ENCODE measurements around the gene PRKCA. TPM values are rescaled to one million over a fixed set of nuclear protein-coding genes. Genes with fewer than 3 reads are reported as not detected.

The PRKCA gene
- total and polyA plus RNA-seq, 2 of the 13 experiments (the other 11 are each of a cell fraction or from before 2014, with no cell fraction given), result 18.5 to 21.5 TPM

DNA sequence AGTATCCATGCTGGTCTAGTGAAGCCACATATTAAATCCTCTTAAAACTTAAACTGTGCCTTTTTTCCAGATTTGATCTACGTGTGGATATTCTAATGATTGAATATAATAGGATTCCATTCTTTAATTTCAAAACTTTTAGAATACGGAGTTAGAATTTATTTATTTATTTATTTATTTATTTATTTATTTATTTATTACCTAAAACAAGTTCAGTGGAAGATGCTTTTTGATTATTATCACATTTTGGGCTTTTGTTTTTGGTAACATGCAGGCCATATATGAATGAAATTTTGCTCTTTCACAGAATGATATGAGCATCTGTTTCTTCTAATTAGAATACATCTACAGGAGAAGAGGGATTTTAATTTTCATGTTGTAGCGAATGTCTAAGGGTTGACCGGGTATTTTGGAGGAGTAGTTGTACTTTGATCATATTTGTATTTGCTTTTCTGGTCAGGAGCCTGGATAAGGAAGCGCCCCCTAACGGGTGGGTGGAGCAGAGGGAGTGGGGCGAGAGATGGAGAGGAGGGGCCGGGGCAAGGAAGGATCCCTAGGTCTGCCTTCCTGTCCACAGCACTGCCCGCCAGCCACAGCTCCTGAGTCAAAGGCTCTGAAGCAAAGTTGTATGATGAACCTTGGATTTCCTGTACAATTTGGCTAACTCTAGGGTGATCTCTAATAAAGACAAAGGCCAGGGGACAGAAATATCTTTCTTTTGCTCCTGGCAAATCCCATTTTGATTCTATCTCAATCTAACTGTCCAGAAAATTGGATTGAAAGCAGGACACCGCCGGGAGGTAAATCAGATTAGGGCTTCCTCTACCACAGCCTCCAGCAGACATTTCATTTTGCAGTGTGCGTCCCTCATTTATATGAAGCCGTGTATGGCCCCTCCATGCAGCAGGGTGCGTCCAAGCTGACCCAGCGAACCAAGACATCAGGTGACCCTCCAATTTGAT is 149.1 kb downstream of the PRKCA start (continued):
- TF ChIP-seq, protein P1, sequence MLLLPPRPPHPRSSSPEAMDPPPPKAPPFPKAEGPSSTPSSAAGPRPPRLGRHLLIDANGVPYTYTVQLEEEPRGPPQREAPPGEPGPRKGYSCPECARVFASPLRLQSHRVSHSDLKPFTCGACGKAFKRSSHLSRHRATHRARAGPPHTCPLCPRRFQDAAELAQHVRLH (CRISPR knock-in tag; IDR thresholded peaks at IDR 0.05; ENCODE audit: borderline replicate concordance, low read depth), result peak; percentile 78; the same call in 1 of the 2 replicates
- TF ChIP-seq MIER3 (CRISPR knock-in tag; IDR thresholded peaks at IDR 0.05; ENCODE audit: borderline replicate concordance) (0 out of 2 replicates have a peak, but pooled peaks have one; percentile 62), EEA1 (CRISPR knock-in tag; IDR thresholded peaks at IDR 0.05; ENCODE audit: borderline replicate concordance) (no peak), SRY (CRISPR knock-in tag; IDR thresholded peaks at IDR 0.05) (no peak), GABPA (IDR thresholded peaks at IDR 0.05; ENCODE audit: low read depth, low read length) (no peak), GABPA (CRISPR knock-in tag; IDR thresholded peaks at IDR 0.05; ENCODE audit: low read depth) (peak; percentile 57), ZNF703 (CRISPR knock-in tag; IDR thresholded peaks at IDR 0.05; ENCODE audit: borderline replicate concordance) (no peak), GABPB1 (CRISPR knock-in tag; IDR thresholded peaks at IDR 0.05) (peak; percentile 56; the same call in 1 of the 2 replicates), ZNF20 (CRISPR knock-in tag; IDR thresholded peaks at IDR 0.05) (no peak), ATAD3A (CRISPR knock-in tag; IDR thresholded peaks at IDR 0.05) (no peak), AGO2 (optimal IDR thresholded peaks at IDR 0.05; ENCODE audit: low read depth, low read length) (no peak), MBNL3 (CRISPR knock-in tag; conservative IDR thresholded peaks at IDR 0.05) (no peak), SMAD3 (CRISPR knock-in tag; IDR thresholded peaks at IDR 0.05) (peak; percentile 75; the same call in 1 of the 2 replicates), ZNF282 (IDR thresholded peaks at IDR 0.05; ENCODE audit: partially characterized antibody) (no peak), ZNF329 (CRISPR knock-in tag; IDR thresholded peaks at IDR 0.05; ENCODE audit: low read depth) (no peak), KDM1A (CRISPR knock-in tag; IDR thresholded peaks at IDR 0.05) (peak; percentile 80; the same call in 1 of the 2 replicates), HNRNPH1 (optimal IDR thresholded peaks at IDR 0.05; ENCODE audit: low read depth, low read length) (no peak), ZNF589 (CRISPR knock-in tag; conservative IDR thresholded peaks at IDR 0.05) (no peak), ZNF652 (CRISPR knock-in tag; IDR thresholded peaks at IDR 0.05; ENCODE audit: borderline replicate concordance, low read depth) (peak; percentile 62; the same call in 1 of the 2 replicates)
- TF ChIP-seq, protein P2, sequence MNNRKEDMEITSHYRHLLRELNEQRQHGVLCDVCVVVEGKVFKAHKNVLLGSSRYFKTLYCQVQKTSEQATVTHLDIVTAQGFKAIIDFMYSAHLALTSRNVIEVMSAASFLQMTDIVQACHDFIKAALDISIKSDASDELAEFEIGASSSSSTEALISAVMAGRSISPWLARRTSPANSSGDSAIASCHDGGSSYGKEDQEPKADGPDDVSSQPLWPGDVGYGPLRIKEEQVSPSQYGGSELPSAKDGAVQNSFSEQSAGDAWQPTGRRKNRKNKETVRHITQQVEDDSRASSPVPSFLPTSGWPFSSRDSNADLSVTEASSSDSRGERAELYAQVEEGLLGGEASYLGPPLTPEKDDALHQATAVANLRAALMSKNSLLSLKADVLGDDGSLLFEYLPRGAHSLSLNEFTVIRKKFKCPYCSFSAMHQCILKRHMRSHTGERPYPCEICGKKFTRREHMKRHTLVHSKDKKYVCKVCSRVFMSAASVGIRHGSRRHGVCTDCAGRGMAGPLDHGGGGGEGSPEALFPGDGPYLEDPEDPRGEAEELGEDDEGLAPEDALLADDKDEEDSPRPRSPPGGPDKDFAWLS (CRISPR knock-in tag; IDR thresholded peaks at IDR 0.05; ENCODE audit: borderline replicate concordance), result no peak
- TF ChIP-seq, protein P3, sequence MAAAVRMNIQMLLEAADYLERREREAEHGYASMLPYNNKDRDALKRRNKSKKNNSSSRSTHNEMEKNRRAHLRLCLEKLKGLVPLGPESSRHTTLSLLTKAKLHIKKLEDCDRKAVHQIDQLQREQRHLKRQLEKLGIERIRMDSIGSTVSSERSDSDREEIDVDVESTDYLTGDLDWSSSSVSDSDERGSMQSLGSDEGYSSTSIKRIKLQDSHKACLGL (CRISPR knock-in tag; IDR thresholded peaks at IDR 0.05), result no peak
- TF ChIP-seq, protein P4, sequence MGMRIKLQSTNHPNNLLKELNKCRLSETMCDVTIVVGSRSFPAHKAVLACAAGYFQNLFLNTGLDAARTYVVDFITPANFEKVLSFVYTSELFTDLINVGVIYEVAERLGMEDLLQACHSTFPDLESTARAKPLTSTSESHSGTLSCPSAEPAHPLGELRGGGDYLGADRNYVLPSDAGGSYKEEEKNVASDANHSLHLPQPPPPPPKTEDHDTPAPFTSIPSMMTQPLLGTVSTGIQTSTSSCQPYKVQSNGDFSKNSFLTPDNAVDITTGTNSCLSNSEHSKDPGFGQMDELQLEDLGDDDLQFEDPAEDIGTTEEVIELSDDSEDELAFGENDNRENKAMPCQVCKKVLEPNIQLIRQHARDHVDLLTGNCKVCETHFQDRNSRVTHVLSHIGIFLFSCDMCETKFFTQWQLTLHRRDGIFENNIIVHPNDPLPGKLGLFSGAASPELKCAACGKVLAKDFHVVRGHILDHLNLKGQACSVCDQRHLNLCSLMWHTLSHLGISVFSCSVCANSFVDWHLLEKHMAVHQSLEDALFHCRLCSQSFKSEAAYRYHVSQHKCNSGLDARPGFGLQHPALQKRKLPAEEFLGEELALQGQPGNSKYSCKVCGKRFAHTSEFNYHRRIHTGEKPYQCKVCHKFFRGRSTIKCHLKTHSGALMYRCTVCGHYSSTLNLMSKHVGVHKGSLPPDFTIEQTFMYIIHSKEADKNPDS (CRISPR knock-in tag; IDR thresholded peaks at IDR 0.05), result no peak
- TF ChIP-seq, protein P5, sequence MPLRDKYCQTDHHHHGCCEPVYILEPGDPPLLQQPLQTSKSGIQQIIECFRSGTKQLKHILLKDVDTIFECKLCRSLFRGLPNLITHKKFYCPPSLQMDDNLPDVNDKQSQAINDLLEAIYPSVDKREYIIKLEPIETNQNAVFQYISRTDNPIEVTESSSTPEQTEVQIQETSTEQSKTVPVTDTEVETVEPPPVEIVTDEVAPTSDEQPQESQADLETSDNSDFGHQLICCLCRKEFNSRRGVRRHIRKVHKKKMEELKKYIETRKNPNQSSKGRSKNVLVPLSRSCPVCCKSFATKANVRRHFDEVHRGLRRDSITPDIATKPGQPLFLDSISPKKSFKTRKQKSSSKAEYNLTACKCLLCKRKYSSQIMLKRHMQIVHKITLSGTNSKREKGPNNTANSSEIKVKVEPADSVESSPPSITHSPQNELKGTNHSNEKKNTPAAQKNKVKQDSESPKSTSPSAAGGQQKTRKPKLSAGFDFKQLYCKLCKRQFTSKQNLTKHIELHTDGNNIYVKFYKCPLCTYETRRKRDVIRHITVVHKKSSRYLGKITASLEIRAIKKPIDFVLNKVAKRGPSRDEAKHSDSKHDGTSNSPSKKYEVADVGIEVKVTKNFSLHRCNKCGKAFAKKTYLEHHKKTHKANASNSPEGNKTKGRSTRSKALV (CRISPR knock-in tag; IDR thresholded peaks at IDR 0.05), result peak; percentile 56; the same call in 1 of the 2 replicates

Data from HepG2 (cell line).